DND-41 (cell line): ENCODE results near the gene ARHGEF3.

Experiments
- ATAC-seq: fragments of 200-7000 bp; cut with Tn5 transposase; 3 replicates; pipeline ENCODE4 v1.9.1; 2021; ENCODE audit warnings: low read depth; ENCODE audit not compliant: insufficient read depth
- DNase-seq: peaks from one replicate; pipeline ENCODE4 v3.0.0-alpha.2; 2020
- H2AFZ ChIP-seq: 2 replicates; pipeline ENCODE4 v1.6.0; 2012; ENCODE audit warnings: low read depth, low read length
- H3K27ac ChIP-seq: 2 replicates; pipeline ENCODE4 v1.5.1; 2012; ENCODE audit warnings: low read length, inconsistent platforms
- H3K27me3 ChIP-seq: fragments of 200-600 bp; sonication (generic); 2 replicates; pipeline ENCODE4 v1.6.0; 2012; ENCODE audit warnings: low read length, mild to moderate bottlenecking, inconsistent platforms; ENCODE audit not compliant: insufficient read depth, poor library complexity
- H3K36me3 ChIP-seq: 2 replicates; pipeline ENCODE4 v1.5.1; 2012; ENCODE audit warnings: low read length, inconsistent platforms; ENCODE audit not compliant: insufficient read depth
- H3K4me1 ChIP-seq: 2 replicates; pipeline ENCODE4 v1.5.1; 2012; ENCODE audit warnings: mild to moderate bottlenecking, low read length; ENCODE audit not compliant: insufficient read depth
- H3K4me2 ChIP-seq: 2 replicates; pipeline ENCODE4 v1.6.0; 2012; ENCODE audit warnings: mild to moderate bottlenecking, moderate library complexity, low read length, inconsistent platforms; ENCODE audit not compliant: insufficient read depth
- H3K4me3 ChIP-seq, 2 experiments: fragments of 200-600 bp in 1 of 2; shearing (Covaris generic) in 1 of 2; 2 replicates each; pipeline ENCODE4 v1.5.1; 2012 to 2016; ENCODE audit warnings: inconsistent platforms in 2 of 2, low read length in 2 of 2, mild to moderate bottlenecking in 2 of 2, low read depth in 1 of 2, moderate library complexity in 1 of 2
- H3K79me2 ChIP-seq: 2 replicates; pipeline ENCODE4 v1.6.0; 2012; ENCODE audit warnings: low read length, inconsistent platforms; ENCODE audit not compliant: insufficient read depth
- H3K9ac ChIP-seq: 2 replicates; pipeline ENCODE4 v1.6.0; 2012; ENCODE audit warnings: low read depth, mild to moderate bottlenecking, inconsistent platforms, low read length, moderate library complexity
- H3K9me3 ChIP-seq: 2 replicates; pipeline ENCODE4 v1.5.1; 2012; ENCODE audit warnings: low read length, moderate library complexity, mild to moderate bottlenecking, inconsistent platforms; ENCODE audit not compliant: insufficient read depth, severe bottlenecking
- H4K20me1 ChIP-seq: 2 replicates; pipeline ENCODE4 v1.6.0; 2012; ENCODE audit warnings: low read length; ENCODE audit not compliant: insufficient read depth
- CTCF ChIP-seq: IDR thresholded peaks from 2 replicates; pipeline ENCODE4 v1.5.1; 2012; ENCODE audit warnings: borderline replicate concordance, low read length, moderate library complexity, mild to moderate bottlenecking; ENCODE audit not compliant: poor library complexity, severe bottlenecking; ENCODE audit errors: extremely low read depth
- EZH2 ChIP-seq: IDR thresholded peaks from 3 replicates; pipeline ENCODE4 v1.6.1; 2012; ENCODE audit warnings: borderline replicate concordance, low read depth, mild to moderate bottlenecking, moderate library complexity, low read length, inconsistent platforms; ENCODE audit not compliant: severe bottlenecking

Gene ARHGEF3

GRCh38 chr3:56782215-56782614 is 19.5 kb downstream of the ARHGEF3 start:
- Histone ChIP-seq H2AFZ (no peak overlapping the region), H3K27me3 (no peaks in the 10 kb centered on the region), H3K9me3 (no peaks in the 10 kb centered on the region), H3K4me3 (no peak overlapping the region), H3K36me3 (peaks cover 57% of the 10 kb centered on the region), H4K20me1 (peaks cover 29% of the 10 kb centered on the region; the same call in 1 of the 2 replicates), H3K79me2 (peaks cover 96% of the 10 kb centered on the region), H3K27ac (peak overlapping the region; percentile 89), H3K4me1 (peaks cover 82% of the 10 kb centered on the region), H3K9ac (peak overlapping the region; percentile 53), H3K4me2 (peak overlapping the region; percentile 60)
- no peak for TF ChIP-seq CTCF
- TF ChIP-seq EZH2, result no peak
- DNase-seq (no peak), ATAC-seq (no peak)

GRCh38 chr3:56781762-56782161 is 20.0 kb downstream of the ARHGEF3 start:
- DNase-seq (no peak), ATAC-seq (no peak)
- Histone ChIP-seq H3K4me1 (peaks cover 78% of the 10 kb centered on the region), H3K79me2 (peaks cover 96% of the 10 kb centered on the region), H4K20me1 (peaks cover 31% of the 10 kb centered on the region; the same call in 1 of the 2 replicates), H3K9ac (no peak overlapping the region), H3K4me2 (no peak overlapping the region), H2AFZ (no peak overlapping the region), H3K9me3 (no peaks in the 10 kb centered on the region), H3K27ac (peak overlapping the region; percentile 89), H3K4me3 (no peak overlapping the region), H3K36me3 (peaks cover 58% of the 10 kb centered on the region), H3K27me3 (no peaks in the 10 kb centered on the region)
- TF ChIP-seq CTCF (no peak), EZH2 (no peak)

- no peak for TF ChIP-seq CTCF
- no peak for TF ChIP-seq EZH2
- peaks cover 38% of the 10 kb centered on the region; the same call in 1 of the 2 replicates for H4K20me1 ChIP-seq
- peaks cover 96% of the 10 kb centered on the region for H3K79me2 ChIP-seq
- no peak overlapping the region for H3K4me2 ChIP-seq
- H3K27ac ChIP-seq, result 0 out of 2 replicates have a peak overlapping the region, but pooled peaks have one; percentile 15
- no peak overlapping the region for H2AFZ ChIP-seq
- ATAC-seq, result no peak
- no peaks in the 10 kb centered on the region for H3K9me3 ChIP-seq
- no peak for DNase-seq
- H3K36me3 ChIP-seq, result peaks cover 59% of the 10 kb centered on the region
- H3K27me3 ChIP-seq, result no peaks in the 10 kb centered on the region
- no peak overlapping the region for H3K4me3 ChIP-seq
- peaks cover 69% of the 10 kb centered on the region for H3K4me1 ChIP-seq
- H3K9ac ChIP-seq, result no peak overlapping the region
Measured at GRCh38 chr3:56780936-56781335, 20.8 kb downstream of the ARHGEF3 start.
